Thoracic aorta (tissue), 2 donors: Measurements from ENCODE around the gene RPL37A. TPM values are rescaled to one million over a fixed set of nuclear protein-coding genes. Genes with fewer than 3 reads are reported as not detected.

ENCODE experiments used
- ATAC-seq: fragments of 150-250 bp; one replicate; pipeline ENCODE4 v1.8.0; 2017; ENCODE audit warnings: low read depth; ENCODE audit not compliant: insufficient number of reproducible peaks, low FRiP score
- DNase-seq: peaks from one replicate; pipeline ENCODE4 v3.0.0-alpha.2; 2020; ENCODE audit warnings: low spot score
- H3K27ac ChIP-seq, 2 donors: fragments of 200-600 bp; sonication (generic); 1 replicate in 1 of 2; 2 replicates in 1 of 2; pipeline ENCODE4 v1.5.1; 2016; ENCODE audit warnings: mild to moderate bottlenecking in 2 of 2, moderate library complexity in 2 of 2
- H3K27me3 ChIP-seq: fragments of 200-600 bp; sonication (generic); replicated peaks from 2 replicates; pipeline ENCODE4 v1.6.0; 2016; ENCODE audit warnings: mild to moderate bottlenecking; ENCODE audit not compliant: insufficient read depth
- H3K36me3 ChIP-seq: fragments of 200-600 bp; sonication (generic); one replicate; pipeline ENCODE4 v1.5.1; 2016
- H3K4me1 ChIP-seq, 2 donors: fragments of 200-600 bp; sonication (generic); 1 replicate in 1 of 2; 2 replicates in 1 of 2; pipeline versions ENCODE4 v1.5.1 to v1.6.0; 2016; ENCODE audit warnings: low read depth in 2 of 2, mild to moderate bottlenecking in 1 of 2; ENCODE audit not compliant: control insufficient read depth in 1 of 2
- H3K4me3 ChIP-seq: fragments of 200-600 bp; sonication (generic); 2 replicates; pipeline ENCODE4 v1.5.1; 2016; ENCODE audit warnings: mild to moderate bottlenecking
- H3K9me3 ChIP-seq: fragments of 200-600 bp; sonication (generic); 2 replicates; pipeline ENCODE4 v1.5.1; 2016
- CTCF ChIP-seq: fragments of 200-600 bp; sonication (generic); IDR thresholded peaks from one replicate; pipeline ENCODE4 v1.5.1; 2019; ENCODE audit warnings: antibody characterized with exemption
- total RNA-seq, 2 donors: library from RNA; depleted of rRNA; stranded (reverse); fragments of >200 nt; gene quantifications; one replicate each; pipeline versions ENCODE4 v1.1.0 to v1.2.3, GENCODE V29; 2016

RPL37A gene
- total RNA-seq, 2 donors from 2014 or later: 422 to 464 TPM

- Histone ChIP-seq H3K4me1 (no peaks in the 10 kb centered on the region), H3K27ac (no peak overlapping the region), H3K9me3 (no peaks in the 10 kb centered on the region), H3K27me3 (no peaks in the 10 kb centered on the region), H3K4me3 (no peak overlapping the region), H3K36me3 (peaks cover 22% of the 10 kb centered on the region)
- no peak for DNase-seq
- no peak for TF ChIP-seq CTCF
- no peak for ATAC-seq
Measured at GRCh38 chr2:216478151-216478550, 20.5 kb upstream of the RPL37A start.

GRCh38 chr2:216478791-216479190 lies 19.9 kb upstream of the RPL37A start:
- H3K27me3 ChIP-seq: no peaks in the 10 kb centered on the region
- no peak for ATAC-seq
- no peak for DNase-seq
- peaks cover 22% of the 10 kb centered on the region for H3K36me3 ChIP-seq
- no peak overlapping the region for H3K27ac ChIP-seq
- no peaks in the 10 kb centered on the region for H3K4me1 ChIP-seq
- TF ChIP-seq CTCF: no peak
- H3K4me3 ChIP-seq: no peak overlapping the region
- H3K9me3 ChIP-seq: no peaks in the 10 kb centered on the region

- Histone ChIP-seq H3K4me3 (no peak overlapping the region), H3K4me1 (no peaks in the 10 kb centered on the region), H3K9me3 (no peaks in the 10 kb centered on the region), H3K27ac (no peak overlapping the region), H3K36me3 (peaks cover 22% of the 10 kb centered on the region), H3K27me3 (no peaks in the 10 kb centered on the region)
- no peak for TF ChIP-seq CTCF
- no peak for DNase-seq
- ATAC-seq: no peak
Measured at GRCh38 chr2:216480221-216480620, 18.4 kb upstream of the RPL37A start.

GRCh38 chr2:216482640-216483039 lies 16.0 kb upstream of the RPL37A start:
- H3K36me3 ChIP-seq: peaks cover 13% of the 10 kb centered on the region
- no peak for TF ChIP-seq CTCF
- H3K4me3 ChIP-seq: no peak overlapping the region
- H3K9me3 ChIP-seq: no peaks in the 10 kb centered on the region
- no peak for ATAC-seq
- H3K27ac ChIP-seq: no peak overlapping the region
- no peaks in the 10 kb centered on the region for H3K27me3 ChIP-seq
- H3K4me1 ChIP-seq: no peaks in the 10 kb centered on the region
- no peak for DNase-seq

- Histone ChIP-seq H3K4me3 (no peak overlapping the region), H3K27me3 (no peaks in the 10 kb centered on the region), H3K9me3 (no peaks in the 10 kb centered on the region), H3K36me3 (peaks cover 5% of the 10 kb centered on the region), H3K27ac (no peak overlapping the region), H3K4me1 (no peaks in the 10 kb centered on the region)
- no peak for DNase-seq
- TF ChIP-seq CTCF: no peak
- ATAC-seq: no peak
Measured at GRCh38 chr2:216485237-216485636, 13.4 kb upstream of the RPL37A start.
